Liver (tissue), 3 donors: ENCODE results near the gene SNRPD2.

Source experiments
- EGR1 ChIP-seq, 2 donors: IDR thresholded peaks; 2 replicates each; pipeline ENCODE4 v1.6.1; 2016 to 2018; ENCODE audit warnings: antibody characterized with exemption in 2 of 2, low read depth in 2 of 2
- HNF4G ChIP-seq: IDR thresholded peaks from 2 replicates; pipeline ENCODE4 v1.6.1; 2016; ENCODE audit warnings: antibody characterized with exemption
- RAD21 ChIP-seq, 2 donors: IDR thresholded peaks; 2 replicates each; pipeline ENCODE4 v1.6.1; 2016; ENCODE audit warnings: antibody characterized with exemption in 2 of 2, mild to moderate bottlenecking in 2 of 2
- RXRA ChIP-seq, 2 donors: IDR thresholded peaks; 2 replicates each; pipeline ENCODE4 v1.6.1; 2017 to 2018; ENCODE audit warnings: antibody characterized with exemption in 2 of 2, mild to moderate bottlenecking in 1 of 2
- SP1 ChIP-seq: IDR thresholded peaks from 2 replicates; pipeline ENCODE4 v1.6.1; 2018; ENCODE audit warnings: antibody characterized with exemption, mild to moderate bottlenecking
- YY1 ChIP-seq: IDR thresholded peaks from 2 replicates; pipeline ENCODE4 v1.6.1; 2016; ENCODE audit warnings: antibody characterized with exemption, mild to moderate bottlenecking
- TF ChIP-seq, protein P1 (sequence below): fragments of 150-350 bp; IDR thresholded peaks from 2 replicates; pipeline ENCODE4 v1.5.1; 2017; ENCODE audit warnings: improper control_type of control experiment, low read depth, low read length; ENCODE audit not compliant: missing input control
- TF ChIP-seq, protein P2 (sequence below): IDR thresholded peaks from 2 replicates; pipeline ENCODE4 v1.6.1; 2016; ENCODE audit warnings: antibody characterized with exemption
- TF ChIP-seq, protein P3 (sequence below): IDR thresholded peaks from 2 replicates; pipeline ENCODE4 v1.6.1; 2016; ENCODE audit warnings: antibody characterized with exemption, mild to moderate bottlenecking
- TF ChIP-seq, protein P4 (sequence below): IDR thresholded peaks from 2 replicates; pipeline ENCODE4 v1.6.1; 2016; ENCODE audit warnings: antibody characterized with exemption
- donor health status: healthy.
- donor health status: healthy.

DNA sequence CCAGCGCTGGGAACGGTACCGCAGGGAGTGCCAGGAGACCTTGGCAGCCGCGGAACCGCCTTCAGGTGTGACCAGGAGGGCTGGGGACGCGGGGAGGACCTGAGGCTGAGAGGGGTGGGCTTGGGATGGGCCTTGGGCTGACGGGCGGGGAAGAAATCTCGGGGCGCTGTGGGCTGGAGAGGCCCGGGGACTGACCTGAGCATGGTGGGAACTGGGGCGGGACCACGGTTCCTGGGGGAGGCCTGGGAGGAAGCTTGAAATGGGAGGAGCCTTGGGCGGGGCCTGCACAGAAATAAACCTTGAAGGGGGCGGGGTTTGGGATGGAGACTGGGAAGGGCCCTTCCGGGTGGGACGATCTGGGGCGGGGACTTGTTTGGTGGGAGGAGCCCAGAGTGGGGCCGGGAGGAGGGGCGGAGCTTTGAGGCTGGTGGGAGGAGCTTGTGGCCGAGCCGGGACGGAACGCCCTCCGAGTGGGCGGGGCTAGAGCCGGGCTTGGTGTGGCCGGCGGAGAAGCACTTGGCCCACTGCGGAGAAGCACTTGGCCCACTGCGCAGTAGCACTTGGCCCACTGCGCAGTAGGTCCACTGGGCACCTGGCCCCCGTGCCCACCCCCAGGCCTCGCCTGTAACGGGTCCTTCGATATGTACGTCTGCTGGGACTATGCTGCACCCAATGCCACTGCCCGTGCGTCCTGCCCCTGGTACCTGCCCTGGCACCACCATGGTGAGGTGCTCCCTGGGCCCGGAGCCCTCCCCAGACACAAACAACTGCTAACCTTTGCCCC is 20.9 kb downstream of the SNRPD2 start:
- TF ChIP-seq, protein P1, sequence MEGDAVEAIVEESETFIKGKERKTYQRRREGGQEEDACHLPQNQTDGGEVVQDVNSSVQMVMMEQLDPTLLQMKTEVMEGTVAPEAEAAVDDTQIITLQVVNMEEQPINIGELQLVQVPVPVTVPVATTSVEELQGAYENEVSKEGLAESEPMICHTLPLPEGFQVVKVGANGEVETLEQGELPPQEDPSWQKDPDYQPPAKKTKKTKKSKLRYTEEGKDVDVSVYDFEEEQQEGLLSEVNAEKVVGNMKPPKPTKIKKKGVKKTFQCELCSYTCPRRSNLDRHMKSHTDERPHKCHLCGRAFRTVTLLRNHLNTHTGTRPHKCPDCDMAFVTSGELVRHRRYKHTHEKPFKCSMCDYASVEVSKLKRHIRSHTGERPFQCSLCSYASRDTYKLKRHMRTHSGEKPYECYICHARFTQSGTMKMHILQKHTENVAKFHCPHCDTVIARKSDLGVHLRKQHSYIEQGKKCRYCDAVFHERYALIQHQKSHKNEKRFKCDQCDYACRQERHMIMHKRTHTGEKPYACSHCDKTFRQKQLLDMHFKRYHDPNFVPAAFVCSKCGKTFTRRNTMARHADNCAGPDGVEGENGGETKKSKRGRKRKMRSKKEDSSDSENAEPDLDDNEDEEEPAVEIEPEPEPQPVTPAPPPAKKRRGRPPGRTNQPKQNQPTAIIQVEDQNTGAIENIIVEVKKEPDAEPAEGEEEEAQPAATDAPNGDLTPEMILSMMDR: no peak
- no peak for TF ChIP-seq RAD21 (IDR thresholded peaks at IDR 0.05)
- TF ChIP-seq, protein P2, sequence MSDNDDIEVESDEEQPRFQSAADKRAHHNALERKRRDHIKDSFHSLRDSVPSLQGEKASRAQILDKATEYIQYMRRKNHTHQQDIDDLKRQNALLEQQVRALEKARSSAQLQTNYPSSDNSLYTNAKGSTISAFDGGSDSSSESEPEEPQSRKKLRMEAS: no peak
- TF ChIP-seq EGR1 (IDR thresholded peaks at IDR 0.05; ENCODE audit: low read depth in 2 of 2): no peak
- TF ChIP-seq YY1: no peak
- TF ChIP-seq, protein P3, sequence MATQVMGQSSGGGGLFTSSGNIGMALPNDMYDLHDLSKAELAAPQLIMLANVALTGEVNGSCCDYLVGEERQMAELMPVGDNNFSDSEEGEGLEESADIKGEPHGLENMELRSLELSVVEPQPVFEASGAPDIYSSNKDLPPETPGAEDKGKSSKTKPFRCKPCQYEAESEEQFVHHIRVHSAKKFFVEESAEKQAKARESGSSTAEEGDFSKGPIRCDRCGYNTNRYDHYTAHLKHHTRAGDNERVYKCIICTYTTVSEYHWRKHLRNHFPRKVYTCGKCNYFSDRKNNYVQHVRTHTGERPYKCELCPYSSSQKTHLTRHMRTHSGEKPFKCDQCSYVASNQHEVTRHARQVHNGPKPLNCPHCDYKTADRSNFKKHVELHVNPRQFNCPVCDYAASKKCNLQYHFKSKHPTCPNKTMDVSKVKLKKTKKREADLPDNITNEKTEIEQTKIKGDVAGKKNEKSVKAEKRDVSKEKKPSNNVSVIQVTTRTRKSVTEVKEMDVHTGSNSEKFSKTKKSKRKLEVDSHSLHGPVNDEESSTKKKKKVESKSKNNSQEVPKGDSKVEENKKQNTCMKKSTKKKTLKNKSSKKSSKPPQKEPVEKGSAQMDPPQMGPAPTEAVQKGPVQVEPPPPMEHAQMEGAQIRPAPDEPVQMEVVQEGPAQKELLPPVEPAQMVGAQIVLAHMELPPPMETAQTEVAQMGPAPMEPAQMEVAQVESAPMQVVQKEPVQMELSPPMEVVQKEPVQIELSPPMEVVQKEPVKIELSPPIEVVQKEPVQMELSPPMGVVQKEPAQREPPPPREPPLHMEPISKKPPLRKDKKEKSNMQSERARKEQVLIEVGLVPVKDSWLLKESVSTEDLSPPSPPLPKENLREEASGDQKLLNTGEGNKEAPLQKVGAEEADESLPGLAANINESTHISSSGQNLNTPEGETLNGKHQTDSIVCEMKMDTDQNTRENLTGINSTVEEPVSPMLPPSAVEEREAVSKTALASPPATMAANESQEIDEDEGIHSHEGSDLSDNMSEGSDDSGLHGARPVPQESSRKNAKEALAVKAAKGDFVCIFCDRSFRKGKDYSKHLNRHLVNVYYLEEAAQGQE: no peak
- no peak for TF ChIP-seq RXRA (IDR thresholded peaks at IDR 0.05)
- TF ChIP-seq, protein P4, sequence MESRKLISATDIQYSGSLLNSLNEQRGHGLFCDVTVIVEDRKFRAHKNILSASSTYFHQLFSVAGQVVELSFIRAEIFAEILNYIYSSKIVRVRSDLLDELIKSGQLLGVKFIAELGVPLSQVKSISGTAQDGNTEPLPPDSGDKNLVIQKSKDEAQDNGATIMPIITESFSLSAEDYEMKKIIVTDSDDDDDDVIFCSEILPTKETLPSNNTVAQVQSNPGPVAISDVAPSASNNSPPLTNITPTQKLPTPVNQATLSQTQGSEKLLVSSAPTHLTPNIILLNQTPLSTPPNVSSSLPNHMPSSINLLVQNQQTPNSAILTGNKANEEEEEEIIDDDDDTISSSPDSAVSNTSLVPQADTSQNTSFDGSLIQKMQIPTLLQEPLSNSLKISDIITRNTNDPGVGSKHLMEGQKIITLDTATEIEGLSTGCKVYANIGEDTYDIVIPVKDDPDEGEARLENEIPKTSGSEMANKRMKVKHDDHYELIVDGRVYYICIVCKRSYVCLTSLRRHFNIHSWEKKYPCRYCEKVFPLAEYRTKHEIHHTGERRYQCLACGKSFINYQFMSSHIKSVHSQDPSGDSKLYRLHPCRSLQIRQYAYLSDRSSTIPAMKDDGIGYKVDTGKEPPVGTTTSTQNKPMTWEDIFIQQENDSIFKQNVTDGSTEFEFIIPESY: no peak
- no peak for TF ChIP-seq HNF4G
- no peak for TF ChIP-seq SP1
